ENCODE measurements around the gene STAG1.
"Not testable (repeated sequence)": the region's sequence is repeated elsewhere in the genome, so short reads cannot be mapped to it uniquely, and the experiment has no call there.

DNA sequence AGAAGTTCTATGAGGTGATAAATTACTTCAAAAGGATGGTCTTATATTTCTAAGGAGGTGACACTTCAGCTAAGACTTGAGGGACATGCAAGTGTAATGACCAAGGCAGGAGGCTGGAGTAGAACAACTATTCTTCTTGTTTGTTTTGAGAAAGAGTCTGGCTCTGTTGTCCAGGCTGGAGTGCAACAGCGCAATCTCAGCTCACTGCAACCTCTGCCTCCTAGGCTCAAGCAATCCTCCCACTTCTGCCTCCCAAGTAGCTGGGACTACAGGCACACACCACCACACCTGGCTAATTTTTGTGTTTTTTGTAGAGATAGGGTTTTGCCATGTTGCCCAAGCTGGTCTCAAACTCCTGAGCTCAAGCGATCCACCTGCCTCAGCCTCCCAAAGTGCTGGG is 108.8 kb downstream of the STAG1 start:
- TF ChIP-seq, protein P1, sequence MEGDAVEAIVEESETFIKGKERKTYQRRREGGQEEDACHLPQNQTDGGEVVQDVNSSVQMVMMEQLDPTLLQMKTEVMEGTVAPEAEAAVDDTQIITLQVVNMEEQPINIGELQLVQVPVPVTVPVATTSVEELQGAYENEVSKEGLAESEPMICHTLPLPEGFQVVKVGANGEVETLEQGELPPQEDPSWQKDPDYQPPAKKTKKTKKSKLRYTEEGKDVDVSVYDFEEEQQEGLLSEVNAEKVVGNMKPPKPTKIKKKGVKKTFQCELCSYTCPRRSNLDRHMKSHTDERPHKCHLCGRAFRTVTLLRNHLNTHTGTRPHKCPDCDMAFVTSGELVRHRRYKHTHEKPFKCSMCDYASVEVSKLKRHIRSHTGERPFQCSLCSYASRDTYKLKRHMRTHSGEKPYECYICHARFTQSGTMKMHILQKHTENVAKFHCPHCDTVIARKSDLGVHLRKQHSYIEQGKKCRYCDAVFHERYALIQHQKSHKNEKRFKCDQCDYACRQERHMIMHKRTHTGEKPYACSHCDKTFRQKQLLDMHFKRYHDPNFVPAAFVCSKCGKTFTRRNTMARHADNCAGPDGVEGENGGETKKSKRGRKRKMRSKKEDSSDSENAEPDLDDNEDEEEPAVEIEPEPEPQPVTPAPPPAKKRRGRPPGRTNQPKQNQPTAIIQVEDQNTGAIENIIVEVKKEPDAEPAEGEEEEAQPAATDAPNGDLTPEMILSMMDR (conservative IDR thresholded peaks at IDR 0.05 in 1 of 2, IDR thresholded peaks at IDR 0.05 in 1 of 2; ENCODE audit: extremely low read depth in 1 of 2, insufficient read depth in 1 of 2, low read depth in 1 of 2, low read length in 2 of 2): not testable (repeated sequence)
- TF ChIP-seq EZH2 (IDR thresholded peaks at IDR 0.05; ENCODE audit: borderline replicate concordance, low read length): not testable (repeated sequence)

All from mammary epithelial cell (primary cell).